Measurements from ENCODE around the gene IFFO2. TPM values are rescaled to one million over a fixed set of nuclear protein-coding genes. Genes with fewer than 3 reads are reported as not detected.
A peak's percentile ranks its signal among the peaks of the same experiment; 100 is the strongest.

IFFO2 gene
- total RNA-seq, 1 donor from 2014 or later = 131 TPM

GRCh38 chr1:18991585-18991984, 35.1 kb upstream of the IFFO2 start:
- H3K27me3 ChIP-seq = no peaks in the 10 kb centered on the region
- no peaks in the 10 kb centered on the region for H3K4me1 ChIP-seq
- no peaks in the 10 kb centered on the region for H3K9me3 ChIP-seq
- H3K36me3 ChIP-seq = no peaks in the 10 kb centered on the region
- H3K27ac ChIP-seq = no peak overlapping the region
- intact Hi-C loops (cut with DNase I) = no loop called here
- no peak for TF ChIP-seq CTCF (IDR thresholded peaks at IDR 0.05)
- no peak overlapping the region for H3K4me3 ChIP-seq
- DNase-seq (ENCODE audit: low spot score in 2 of 2) = no peak

- Histone ChIP-seq H3K4me3 (no peak overlapping the region), H3K27ac (no peak overlapping the region), H3K36me3 (no peaks in the 10 kb centered on the region), H3K4me1 (no peaks in the 10 kb centered on the region), H3K9me3 (no peaks in the 10 kb centered on the region), H3K27me3 (no peaks in the 10 kb centered on the region)
- intact Hi-C loops (cut with DNase I) = no loop called here
- DNase-seq (ENCODE audit: low spot score in 2 of 2) = peak in 1 of 2 donors; percentile 45
- TF ChIP-seq CTCF (IDR thresholded peaks at IDR 0.05) = no peak
Observed at GRCh38 chr1:18989896-18990295, 33.4 kb upstream of the IFFO2 start.

- intact Hi-C loops (cut with DNase I) = no loop called here
- no peak for TF ChIP-seq CTCF (IDR thresholded peaks at IDR 0.05)
Observed at GRCh38 chr1:18989176-18989799, 32.8 kb upstream of the IFFO2 start.

GRCh38 chr1:18981242-18981641, 24.8 kb upstream of the IFFO2 start:
- peaks cover 0 to 8% of the 10 kb centered on the region in 2 donors for H3K9me3 ChIP-seq
- no peaks in the 10 kb centered on the region for H3K27me3 ChIP-seq
- DNase-seq (ENCODE audit: low spot score in 2 of 2) = no peak
- H3K4me1 ChIP-seq = no peaks in the 10 kb centered on the region
- intact Hi-C loops (cut with DNase I) = no loop called here
- no peaks in the 10 kb centered on the region for H3K36me3 ChIP-seq
- TF ChIP-seq CTCF (IDR thresholded peaks at IDR 0.05) = no peak
- H3K4me3 ChIP-seq = no peak overlapping the region
- H3K27ac ChIP-seq = no peak overlapping the region

More at GRCh38 chr1:18989176-18989799, 32.8 kb upstream of the IFFO2 start:
- Histone ChIP-seq H3K27me3 (no peaks in the 10 kb centered on the region), H3K9me3 (no peaks in the 10 kb centered on the region), H3K4me1 (no peaks in the 10 kb centered on the region), H3K36me3 (no peaks in the 10 kb centered on the region), H3K4me3 (no peak overlapping the region), H3K27ac (no peak overlapping the region)
- peak in 1 of 2 donors; percentile 45 for DNase-seq (ENCODE audit: low spot score in 2 of 2)

- intact Hi-C loops (cut with DNase I) = no loop called here
- H3K27ac ChIP-seq = no peak overlapping the region
- DNase-seq (ENCODE audit: low spot score in 2 of 2) = peak in 1 of 2 donors; percentile 33
- no peaks in the 10 kb centered on the region for H3K4me1 ChIP-seq
- no peak for TF ChIP-seq CTCF (IDR thresholded peaks at IDR 0.05)
- H3K4me3 ChIP-seq = no peak overlapping the region
- no peaks in the 10 kb centered on the region for H3K27me3 ChIP-seq
- no peaks in the 10 kb centered on the region for H3K36me3 ChIP-seq
- peaks cover 0 to 8% of the 10 kb centered on the region in 2 donors for H3K9me3 ChIP-seq
Observed at GRCh38 chr1:18978706-18979105, 22.2 kb upstream of the IFFO2 start.

GRCh38 chr1:18977428-18977827, 21.0 kb upstream of the IFFO2 start:
- H3K27ac ChIP-seq = no peak overlapping the region
- H3K4me3 ChIP-seq = no peak overlapping the region
- peak in 1 of 2 donors; percentile 38 for DNase-seq (ENCODE audit: low spot score in 2 of 2)
- H3K4me1 ChIP-seq = no peaks in the 10 kb centered on the region
- H3K36me3 ChIP-seq = no peaks in the 10 kb centered on the region
- TF ChIP-seq CTCF (IDR thresholded peaks at IDR 0.05) = no peak
- intact Hi-C loops (cut with DNase I) = no loop called here
- no peaks in the 10 kb centered on the region for H3K27me3 ChIP-seq
- H3K9me3 ChIP-seq = peaks cover 0 to 8% of the 10 kb centered on the region in 2 donors
